SK-N-SH (cell line): Measurements from ENCODE around the gene CCDC30. TPM values are rescaled to one million over a fixed set of nuclear protein-coding genes. Genes with fewer than 3 reads are reported as not detected.
A peak's percentile ranks its signal among the peaks of the same experiment; 100 is the strongest.

Experiments
- CTCF ChIA-PET: fragments of 300-600, 350-600 bp; formaldehyde crosslinking; extraction: SDS; loops from one replicate; lab custom pipeline; 2021; lab: Yijun Ruan, JAX
- POLR2A ChIA-PET: fragments of 350-600 bp; sonication (Branson Sonifier 250); formaldehyde crosslinking; extraction: SDS; loops from one replicate; lab custom pipeline; 2020; ENCODE audit warnings: antibody characterized with exemption, inconsistent platforms; lab: Yijun Ruan, JAX
- DNase-seq: peaks from one replicate; pipeline ENCODE4 v3.0.0; 2012
- H2AFZ ChIP-seq: fragments of 200-600 bp; sonication (generic); 2 replicates; pipeline ENCODE4 v1.8.1; 2016; ENCODE audit warnings: antibody characterized with exemption, mild to moderate bottlenecking, low read depth
- H3F3A ChIP-seq: fragments of 200-600 bp; sonication (generic); replicated peaks from 2 replicates; pipeline ENCODE3; 2016; ENCODE audit warnings: antibody characterized with exemption, mild to moderate bottlenecking; ENCODE audit not compliant: insufficient read depth
- H3K27ac ChIP-seq, 2 experiments: fragments of 200-500 bp in 1 of 2; fragments of 200-600 bp in 1 of 2; sonication (Bioruptor generic) in 1 of 2; sonication (generic), shearing (Covaris generic) in 1 of 2; 2 replicates each; pipeline versions ENCODE4 v1.5.1 to v1.6.1; 2014 to 2016; ENCODE audit warnings: low read depth in 2 of 2, inconsistent platforms in 1 of 2, low read length in 1 of 2, mild to moderate bottlenecking in 1 of 2, mixed read lengths in 1 of 2
- H3K27me3 ChIP-seq: fragments of 200-600 bp; sonication (generic), shearing (Covaris generic); 2 replicates; pipeline ENCODE4 v1.6.1; 2016; ENCODE audit warnings: mixed run types; ENCODE audit not compliant: insufficient read depth
- H3K36me3 ChIP-seq, 2 experiments: fragments of 200-500 bp in 1 of 2; fragments of 200-600 bp in 1 of 2; sonication (Bioruptor generic) in 1 of 2; sonication (generic) in 1 of 2; replicated peaks in 1 of 2; 2 replicates each; pipeline versions ENCODE3 to v1.5.1; 2014 to 2016; ENCODE audit warnings: low read length in 1 of 2, mild to moderate bottlenecking in 1 of 2; ENCODE audit not compliant: insufficient read depth in 2 of 2, control insufficient read depth in 1 of 2
- H3K4me1 ChIP-seq, 2 experiments: fragments of 200-500 bp in 1 of 2; fragments of 200-600 bp in 1 of 2; sonication (Bioruptor generic) in 1 of 2; sonication (generic), shearing (Covaris generic) in 1 of 2; 2 replicates each; pipeline versions ENCODE4 v1.5.1 to v1.6.1; 2014 to 2016; ENCODE audit warnings: low read depth in 1 of 2, low read length in 1 of 2, mixed run types in 1 of 2; ENCODE audit not compliant: insufficient read depth in 2 of 2, control insufficient read depth in 1 of 2
- H3K4me2 ChIP-seq: fragments of 200-600 bp; sonication (generic), shearing (Covaris generic); 2 replicates; pipeline ENCODE4 v1.6.1; 2017; ENCODE audit warnings: mixed run types
- H3K4me3 ChIP-seq, 2 experiments: fragments of 200-500 bp in 1 of 2; fragments of 200-600 bp in 1 of 2; sonication (Bioruptor generic) in 1 of 2; sonication (generic), shearing (Covaris generic) in 1 of 2; 2 replicates each; pipeline versions ENCODE4 v1.5.1 to v1.8.1; 2014 to 2016; ENCODE audit warnings: low read depth in 2 of 2, inconsistent platforms in 1 of 2, low read length in 1 of 2, mild to moderate bottlenecking in 1 of 2, mixed read lengths in 1 of 2, moderate library complexity in 1 of 2
- H3K79me2 ChIP-seq: fragments of 200-600 bp; sonication (generic); 2 replicates; pipeline ENCODE4 v1.8.1; 2017; ENCODE audit warnings: mild to moderate bottlenecking; ENCODE audit not compliant: insufficient read depth
- H3K9ac ChIP-seq: fragments of 200-600 bp; sonication (generic); 2 replicates; pipeline ENCODE4 v1.6.1; 2017; ENCODE audit warnings: mixed run types
- H3K9me2 ChIP-seq: fragments of 200-600 bp; sonication (generic); 2 replicates; pipeline ENCODE4 v1.6.1; 2017; ENCODE audit warnings: mixed run types
- H3K9me3 ChIP-seq: fragments of 200-600 bp; sonication (generic); 2 replicates; pipeline ENCODE4 v1.6.1; 2017; ENCODE audit warnings: mixed run types, mild to moderate bottlenecking, moderate library complexity
- H4K20me1 ChIP-seq: fragments of 200-600 bp; sonication (generic); 2 replicates; pipeline ENCODE4 v1.6.1; 2017; ENCODE audit warnings: mild to moderate bottlenecking, mixed run types; ENCODE audit not compliant: insufficient read depth
- EZH2phosphoT487 ChIP-seq: fragments of 200-600 bp; sonication (generic); IDR thresholded peaks from 2 replicates; pipeline ENCODE4 v1.6.1; 2017; ENCODE audit warnings: low read depth, mixed run types, mild to moderate bottlenecking, antibody characterized with exemption, moderate library complexity, borderline replicate concordance
- FOXJ3 ChIP-seq: sonication (generic); formaldehyde crosslinking; IDR thresholded peaks from 2 replicates; pipeline ENCODE4 v1.5.1; 2020; ENCODE audit warnings: mild to moderate bottlenecking, missing genetic modification reagents
- GABPA ChIP-seq: IDR thresholded peaks from 2 replicates; pipeline ENCODE4 v1.4.0; 2012; ENCODE audit warnings: low read depth, mild to moderate bottlenecking
- MEF2A ChIP-seq: IDR thresholded peaks from 2 replicates; pipeline ENCODE4 v1.4.0; 2012; ENCODE audit warnings: low read depth, borderline replicate concordance
- POLR2AphosphoS5 ChIP-seq: IDR thresholded peaks from 2 replicates; pipeline ENCODE4 v1.6.1; 2012; ENCODE audit warnings: low read depth, low read length
- RCOR1 ChIP-seq: fragments of 150-350 bp; IDR thresholded peaks from 2 replicates; pipeline ENCODE4 v1.6.1; 2017; ENCODE audit warnings: antibody characterized with exemption, low read length
- SMC3 ChIP-seq: IDR thresholded peaks from 2 replicates; pipeline ENCODE4 v1.6.1; 2012; ENCODE audit warnings: low read depth, low read length, improper control_type of control experiment
- TEAD4 ChIP-seq: IDR thresholded peaks from 2 replicates; pipeline ENCODE4 v1.4.0; 2012; ENCODE audit warnings: mild to moderate bottlenecking, borderline replicate concordance; ENCODE audit not compliant: insufficient read depth
- WGBS: methylation state at CpG from one replicate; pipeline ENCODE4 v1.1.6; 2017; ENCODE audit warnings: low lambda C conversion rate; 5-methylcytosine and 5-hydroxymethylcytosine counted together
- polyA plus RNA-seq, 3 experiments: library from polyadenylated mRNA; depleted of rRNA; stranded (reverse); fragments of >200 nt; gene quantifications; 2 replicates each; pipeline ENCODE4 v1.2.3, GENCODE V29; 2012
- TF ChIP-seq, protein P1 (sequence below): fragments of 150-350 bp; IDR thresholded peaks from 2 replicates; pipeline ENCODE4 v1.6.1; 2017; ENCODE audit warnings: antibody characterized with exemption, low read length, low read depth, borderline replicate concordance
- TF ChIP-seq, protein P2 (sequence below): IDR thresholded peaks from 2 replicates; pipeline ENCODE4; 2012
- TF ChIP-seq, protein P3 (sequence below): fragments of 150-350 bp; IDR thresholded peaks from 2 replicates; pipeline ENCODE4 v1.6.1; 2016; ENCODE audit warnings: mild to moderate bottlenecking, low read depth, low read length

Gene CCDC30
- polyA plus RNA-seq, 1 of the 3 experiments (the other 2 are of a cell fraction) = 0.94 TPM

DNA sequence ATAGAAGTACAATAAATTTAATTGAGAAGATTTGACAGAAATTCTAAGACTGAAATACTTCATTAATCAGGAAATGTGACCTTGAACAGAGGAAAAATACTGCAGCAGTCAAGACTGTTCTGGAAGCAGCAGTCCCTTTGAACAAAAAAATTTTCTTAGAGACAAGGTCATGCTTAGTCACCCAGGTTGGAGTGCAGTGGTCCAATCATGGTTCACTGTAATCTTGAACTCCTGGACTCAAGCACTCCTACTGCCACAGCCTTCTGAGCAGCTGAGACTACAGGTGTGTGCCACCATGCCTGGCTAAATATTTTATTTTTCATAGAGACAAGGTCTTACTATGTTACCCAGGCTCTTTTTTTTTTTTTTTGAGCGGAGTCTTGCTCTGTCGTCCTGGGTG lies 1.9 kb upstream of the CCDC30 start (continued):
- no peak for TF ChIP-seq POLR2AphosphoS5
- TF ChIP-seq, protein P1, sequence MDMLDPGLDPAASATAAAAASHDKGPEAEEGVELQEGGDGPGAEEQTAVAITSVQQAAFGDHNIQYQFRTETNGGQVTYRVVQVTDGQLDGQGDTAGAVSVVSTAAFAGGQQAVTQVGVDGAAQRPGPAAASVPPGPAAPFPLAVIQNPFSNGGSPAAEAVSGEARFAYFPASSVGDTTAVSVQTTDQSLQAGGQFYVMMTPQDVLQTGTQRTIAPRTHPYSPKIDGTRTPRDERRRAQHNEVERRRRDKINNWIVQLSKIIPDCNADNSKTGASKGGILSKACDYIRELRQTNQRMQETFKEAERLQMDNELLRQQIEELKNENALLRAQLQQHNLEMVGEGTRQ = no peak
- no peak for TF ChIP-seq SMC3
- TF ChIP-seq, protein P2, sequence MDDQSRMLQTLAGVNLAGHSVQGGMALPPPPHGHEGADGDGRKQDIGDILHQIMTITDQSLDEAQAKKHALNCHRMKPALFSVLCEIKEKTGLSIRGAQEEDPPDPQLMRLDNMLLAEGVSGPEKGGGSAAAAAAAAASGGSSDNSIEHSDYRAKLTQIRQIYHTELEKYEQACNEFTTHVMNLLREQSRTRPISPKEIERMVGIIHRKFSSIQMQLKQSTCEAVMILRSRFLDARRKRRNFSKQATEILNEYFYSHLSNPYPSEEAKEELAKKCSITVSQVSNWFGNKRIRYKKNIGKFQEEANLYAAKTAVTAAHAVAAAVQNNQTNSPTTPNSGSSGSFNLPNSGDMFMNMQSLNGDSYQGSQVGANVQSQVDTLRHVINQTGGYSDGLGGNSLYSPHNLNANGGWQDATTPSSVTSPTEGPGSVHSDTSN = no peak
- TF ChIP-seq MEF2A = no peak
- no peak for TF ChIP-seq FOXJ3 (CRISPR knock-in tag)
- TF ChIP-seq GABPA = no peak
- TF ChIP-seq, all 33 proteins: peak for 0

DNA sequence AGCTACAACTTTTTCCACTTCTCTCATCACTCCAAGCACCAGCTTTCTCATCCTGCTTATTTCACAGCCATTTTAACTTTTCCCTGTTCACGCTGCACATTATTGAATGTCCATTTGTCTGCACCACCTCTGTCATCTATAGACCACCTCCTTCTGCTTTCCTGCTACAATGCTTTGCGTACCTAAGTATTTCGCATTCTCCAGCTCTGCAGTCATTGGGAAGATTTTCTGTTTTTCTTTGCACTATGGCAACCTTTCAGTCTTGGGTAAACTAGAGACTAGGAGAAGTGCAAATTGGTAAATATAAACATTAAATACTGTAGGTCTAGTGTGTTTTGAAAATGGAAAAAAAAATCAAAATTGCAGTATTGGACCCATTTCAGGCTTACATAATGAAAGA lies 835 bp downstream of the CCDC30 start:
- H2AFZ ChIP-seq = peak overlapping the region; percentile 87
- peak overlapping the region; percentile 59 for H3K9ac ChIP-seq
- peaks cover 21% of the 10 kb centered on the region for H3F3A ChIP-seq
- no peak for DNase-seq
- H3K9me2 ChIP-seq = no peaks in the 10 kb centered on the region
- no peaks in the 10 kb centered on the region for H3K27me3 ChIP-seq
- H3K4me1 ChIP-seq = peaks cover 6 to 8% of the 10 kb centered on the region in 2 experiments; a peak in 2 of 4 replicates
- H3K27ac ChIP-seq = no peak overlapping the region
- H4K20me1 ChIP-seq = no peaks in the 10 kb centered on the region
- H3K79me2 ChIP-seq = peaks cover 4% of the 10 kb centered on the region; the same call in 1 of the 2 replicates
- POLR2A ChIA-PET = interaction anchor here (0.6 to 1.0 kb wide), 2 partner anchors 97 to 219 kb away, joined by 3 to 4 read pairs; partner anchors contain the start of gene YBX1
- no peaks in the 10 kb centered on the region for H3K9me3 ChIP-seq
- 90% methylated on average over 3 of the region's 3 CpGs for WGBS
- peak overlapping the region; percentile 91 for H3K4me2 ChIP-seq
- H3K36me3 ChIP-seq = peaks cover 16 to 22% of the 10 kb centered on the region in 2 experiments
- no peak for TF ChIP-seq TEAD4
- TF ChIP-seq, protein P3, sequence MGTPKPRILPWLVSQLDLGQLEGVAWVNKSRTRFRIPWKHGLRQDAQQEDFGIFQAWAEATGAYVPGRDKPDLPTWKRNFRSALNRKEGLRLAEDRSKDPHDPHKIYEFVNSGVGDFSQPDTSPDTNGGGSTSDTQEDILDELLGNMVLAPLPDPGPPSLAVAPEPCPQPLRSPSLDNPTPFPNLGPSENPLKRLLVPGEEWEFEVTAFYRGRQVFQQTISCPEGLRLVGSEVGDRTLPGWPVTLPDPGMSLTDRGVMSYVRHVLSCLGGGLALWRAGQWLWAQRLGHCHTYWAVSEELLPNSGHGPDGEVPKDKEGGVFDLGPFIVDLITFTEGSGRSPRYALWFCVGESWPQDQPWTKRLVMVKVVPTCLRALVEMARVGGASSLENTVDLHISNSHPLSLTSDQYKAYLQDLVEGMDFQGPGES = no peak
- TF ChIP-seq SMC3 = no peak
- TF ChIP-seq, protein P1 = no peak
- no peak for TF ChIP-seq EZH2phosphoT487
- no peak for TF ChIP-seq MEF2A
- no peak for TF ChIP-seq RCOR1
- CTCF ChIA-PET = interaction anchor here (0.6 to 1.8 kb wide), 3 partner anchors 291 to 395 kb away, joined by 3 to 5 read pairs (median 4); no protein-coding TSS in a partner anchor
- H3K4me3 ChIP-seq = peak overlapping the region; percentile 78 to 84
